ENCODE measurements around the gene SRSF2. TPM values are rescaled to one million over a fixed set of nuclear protein-coding genes. Genes with fewer than 3 reads are reported as not detected.

Gene SRSF2
- polyA plus RNA-seq, 1 donor, result 189 TPM

Other genes with a start within 250 kb of the SRSF2 start
- gene RHBDF2, start 235.9 kb downstream of the SRSF2 start, polyA plus RNA-seq (ENCODE audit: insufficient read length), result 10.1 TPM
- gene CYGB, start 199.6 kb downstream of the SRSF2 start, polyA plus RNA-seq (ENCODE audit: insufficient read length), result 22.7 TPM
- 4.6 TPM for gene PRCD, start 197.3 kb downstream of the SRSF2 start, polyA plus RNA-seq (ENCODE audit: insufficient read length)
- gene ST6GALNAC2, start 151.5 kb downstream of the SRSF2 start, polyA plus RNA-seq (ENCODE audit: insufficient read length), result 2.3 TPM
- gene ST6GALNAC1, start 93.6 kb downstream of the SRSF2 start, polyA plus RNA-seq (ENCODE audit: insufficient read length), result 0.62 TPM
- 110 TPM for gene MXRA7, start 26.4 kb downstream of the SRSF2 start, polyA plus RNA-seq (ENCODE audit: insufficient read length)
- gene JMJD6, start 10.7 kb downstream of the SRSF2 start, polyA plus RNA-seq (ENCODE audit: insufficient read length), result 23.6 TPM
- gene METTL23, start 10.5 kb downstream of the SRSF2 start, polyA plus RNA-seq (ENCODE audit: insufficient read length), result 22.1 TPM
- 41.4 TPM for gene MFSD11, start 788 bp upstream of the SRSF2 start, polyA plus RNA-seq (ENCODE audit: insufficient read length)
- gene MGAT5B, start 131.1 kb upstream of the SRSF2 start, polyA plus RNA-seq (ENCODE audit: insufficient read length), result 1.0 TPM